DOHH2 (cell line): ENCODE results near the gene TYW1.
"Not testable (repeated sequence)": the region's sequence is repeated elsewhere in the genome, so short reads cannot be mapped to it uniquely, and the experiment has no call there.

ENCODE experiments used
- EZH2phosphoT487 ChIP-seq: fragments of 200-600 bp; sonication (generic); IDR thresholded peaks from 2 replicates; pipeline ENCODE4 v1.6.1; 2017; ENCODE audit warnings: borderline replicate concordance, mild to moderate bottlenecking, antibody characterized with exemption, low read length, moderate library complexity, mixed read lengths
- TF ChIP-seq, protein P1 (sequence below): fragments of 200-600 bp; sonication (generic); IDR thresholded peaks from one replicate; pipeline ENCODE4 v1.5.1; 2014; ENCODE audit warnings: antibody characterized with exemption, mild to moderate bottlenecking, low read depth, low read length; ENCODE audit not compliant: poor library complexity, severe bottlenecking

DNA sequence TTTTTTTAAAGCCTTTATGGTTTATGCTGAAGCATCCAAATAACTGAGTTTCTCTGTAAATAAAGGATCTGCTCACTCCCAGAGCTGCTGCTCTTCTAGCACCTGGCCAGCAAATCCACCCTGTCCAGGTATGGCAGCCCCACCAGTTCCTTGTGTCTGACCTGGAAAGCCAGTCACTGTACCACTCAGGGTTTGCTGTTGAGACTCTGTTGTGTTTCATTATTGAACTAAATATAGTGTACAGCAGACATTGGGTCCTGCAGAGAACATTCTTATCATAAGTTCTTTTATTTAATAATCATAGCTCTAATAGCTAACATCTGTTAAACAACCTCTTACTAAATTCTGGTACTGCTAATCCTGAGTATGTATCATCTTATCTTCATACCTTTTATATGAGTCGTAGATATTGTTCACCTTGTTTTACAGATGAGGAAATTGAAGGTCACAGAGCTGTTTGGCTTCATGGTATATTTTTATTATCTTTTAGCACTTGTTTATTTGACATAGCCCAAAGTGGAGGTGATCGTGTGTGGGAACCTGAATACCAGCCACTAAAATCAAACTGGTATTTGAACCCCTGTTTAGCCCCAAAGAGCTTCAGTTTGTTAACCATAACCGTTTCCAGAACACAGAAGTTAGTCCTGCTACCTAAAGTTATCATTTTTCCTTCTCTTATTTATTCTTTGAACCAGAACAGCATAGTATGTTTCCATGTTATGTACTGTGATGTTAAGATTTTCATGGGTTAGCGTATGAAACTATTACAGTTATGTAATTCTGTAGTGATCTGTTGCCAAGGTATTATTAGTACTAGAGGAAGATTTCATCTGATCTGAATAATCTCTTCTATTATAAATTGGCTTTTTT, 139.2 kb downstream of the TYW1 start:
- TF ChIP-seq, protein P1, sequence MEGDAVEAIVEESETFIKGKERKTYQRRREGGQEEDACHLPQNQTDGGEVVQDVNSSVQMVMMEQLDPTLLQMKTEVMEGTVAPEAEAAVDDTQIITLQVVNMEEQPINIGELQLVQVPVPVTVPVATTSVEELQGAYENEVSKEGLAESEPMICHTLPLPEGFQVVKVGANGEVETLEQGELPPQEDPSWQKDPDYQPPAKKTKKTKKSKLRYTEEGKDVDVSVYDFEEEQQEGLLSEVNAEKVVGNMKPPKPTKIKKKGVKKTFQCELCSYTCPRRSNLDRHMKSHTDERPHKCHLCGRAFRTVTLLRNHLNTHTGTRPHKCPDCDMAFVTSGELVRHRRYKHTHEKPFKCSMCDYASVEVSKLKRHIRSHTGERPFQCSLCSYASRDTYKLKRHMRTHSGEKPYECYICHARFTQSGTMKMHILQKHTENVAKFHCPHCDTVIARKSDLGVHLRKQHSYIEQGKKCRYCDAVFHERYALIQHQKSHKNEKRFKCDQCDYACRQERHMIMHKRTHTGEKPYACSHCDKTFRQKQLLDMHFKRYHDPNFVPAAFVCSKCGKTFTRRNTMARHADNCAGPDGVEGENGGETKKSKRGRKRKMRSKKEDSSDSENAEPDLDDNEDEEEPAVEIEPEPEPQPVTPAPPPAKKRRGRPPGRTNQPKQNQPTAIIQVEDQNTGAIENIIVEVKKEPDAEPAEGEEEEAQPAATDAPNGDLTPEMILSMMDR, result not testable (repeated sequence)
- not testable (repeated sequence) for TF ChIP-seq EZH2phosphoT487
